HTERT RPE-1 (cell line): ENCODE data around the gene ADAMTS14.

Experiments
- in situ Hi-C: fragments of 300-500 bp; cut with MboI; formaldehyde crosslinking; loops from 4 replicates; pipeline ENCODE4 v1.14.3; 2020; ENCODE audit warnings: low sequenced_read_pairs

ADAMTS14 gene

GRCh38 chr10:70692043-70692603 is 19.8 kb downstream of the ADAMTS14 start:
- in situ Hi-C loops = no loop called here

GRCh38 chr10:70693619-70694335 is 21.5 kb downstream of the ADAMTS14 start:
- in situ Hi-C loops = no loop called here

GRCh38 chr10:70694418-70695141 is 22.3 kb downstream of the ADAMTS14 start:
- in situ Hi-C loops = no loop called here

GRCh38 chr10:70695241-70696030 is 23.1 kb downstream of the ADAMTS14 start:
- in situ Hi-C loops = no loop called here

GRCh38 chr10:70698211-70698610 is 25.9 kb downstream of the ADAMTS14 start:
- in situ Hi-C loops = no loop called here

- in situ Hi-C loops = no loop called here
Measured at GRCh38 chr10:70699063-70699658, 26.9 kb downstream of the ADAMTS14 start.

- in situ Hi-C loops = no loop called here
Measured at GRCh38 chr10:70699659-70700174, 27.4 kb downstream of the ADAMTS14 start.

GRCh38 chr10:70702190-70702763 is 30.0 kb downstream of the ADAMTS14 start:
- in situ Hi-C loops = no loop called here

GRCh38 chr10:70704211-70704610 is 31.9 kb downstream of the ADAMTS14 start:
- in situ Hi-C loops = no loop called here

GRCh38 chr10:70705121-70705861 is 33.0 kb downstream of the ADAMTS14 start:
- in situ Hi-C loops = no loop called here

- in situ Hi-C loops = no loop called here
Measured at GRCh38 chr10:70711177-70711576, 38.9 kb downstream of the ADAMTS14 start.

GRCh38 chr10:70711911-70712310 is 39.6 kb downstream of the ADAMTS14 start:
- in situ Hi-C loops = no loop called here

GRCh38 chr10:70714245-70714644 is 41.9 kb downstream of the ADAMTS14 start:
- in situ Hi-C loops = no loop called here

GRCh38 chr10:70714951-70715350 is 42.6 kb downstream of the ADAMTS14 start:
- in situ Hi-C loops = no loop called here

GRCh38 chr10:70715853-70716795 is 43.8 kb downstream of the ADAMTS14 start:
- in situ Hi-C loops = no loop called here

- in situ Hi-C loops = no loop called here
Measured at GRCh38 chr10:70722820-70723424, 50.6 kb downstream of the ADAMTS14 start.

- in situ Hi-C loops = no loop called here
Measured at GRCh38 chr10:70723771-70724170, 51.5 kb downstream of the ADAMTS14 start.

GRCh38 chr10:70726909-70727495 is 54.7 kb downstream of the ADAMTS14 start:
- in situ Hi-C loops = loop anchor here (25.0 kb wide), 1 partner anchor 165 kb away; no protein-coding TSS in a partner anchor
